Activated T-helper 1 cell treated with anti-CD3 and anti-CD28 coated beads, Interleukin-2, amount 50 U/mL, for 16 hours (primary cell): ENCODE measurements around the gene NSFL1C.
A peak's percentile ranks its signal among the peaks of the same experiment; 100 is the strongest.

Experiments used
- DNase-seq, 2 donors: peaks; one replicate each; pipeline ENCODE4 v3.0.0-alpha.2; 2020; ENCODE audit warnings: low read depth in 1 of 2, low spot score in 1 of 2

The NSFL1C gene

GRCh38 chr20:1394686-1395085 is 72.0 kb downstream of the NSFL1C start:
- no peak for DNase-seq

- no peak for DNase-seq
Measured at GRCh38 chr20:1393507-1393882, 73.2 kb downstream of the NSFL1C start.

- DNase-seq = peak; percentile 81 to 91
Measured at GRCh38 chr20:1392693-1393506, 73.7 kb downstream of the NSFL1C start, which contains the start of gene FKBP1A. TSS of gene FKBP1A (minus strand) at chr20:1393054. CDS start at chr20:1392998, 56 bp downstream.

GRCh38 chr20:1392443-1392692 is 74.3 kb downstream of the NSFL1C start:
- DNase-seq = no peak
